ENCODE measurements around the gene DENND1B. TPM values are rescaled to one million over a fixed set of nuclear protein-coding genes. Genes with fewer than 3 reads are reported as not detected.

DENND1B gene
- total and polyA plus RNA-seq, 2 of the 13 experiments (the other 11 are each of a cell fraction or from before 2014, with no cell fraction given) = 2.6 to 5.7 TPM

DNA sequence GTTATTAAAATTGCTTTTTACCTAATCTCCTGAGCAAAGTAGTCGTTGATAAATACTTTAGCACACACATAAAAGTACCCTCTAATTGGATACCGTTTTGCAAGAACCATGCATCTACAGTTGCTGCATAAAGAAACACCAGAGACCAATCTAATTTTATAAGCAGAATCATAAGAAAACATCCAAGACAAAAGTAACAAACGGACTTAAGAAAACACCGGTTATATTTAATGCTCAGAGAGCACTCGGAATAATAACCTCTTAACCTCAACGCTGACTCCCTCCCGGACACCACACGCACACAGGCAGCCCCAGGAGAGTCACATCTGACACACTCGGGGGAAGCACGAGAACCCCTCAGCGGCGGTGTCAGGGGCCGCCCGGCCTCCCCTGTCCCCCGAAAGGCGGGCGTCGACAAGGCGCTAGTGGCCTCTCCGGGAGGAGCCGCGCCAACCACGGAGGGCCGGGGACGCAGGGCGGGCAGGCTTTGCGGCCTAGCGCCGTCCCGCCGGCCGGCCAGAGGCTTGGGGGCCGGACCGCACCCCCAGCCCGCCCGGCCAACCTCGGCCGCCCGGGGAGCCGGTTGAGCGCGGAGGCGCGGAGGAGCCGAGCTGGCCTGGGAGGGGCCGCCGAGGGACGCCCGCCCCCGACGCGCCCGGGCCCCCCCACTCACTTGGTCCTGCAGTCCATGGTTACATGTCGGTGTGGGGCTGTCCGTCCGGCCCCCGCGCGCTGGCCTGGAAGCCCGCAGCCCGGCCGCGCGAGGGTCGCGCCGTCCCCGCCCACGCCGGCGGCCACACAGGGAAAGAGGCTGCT is 606 bp downstream of the DENND1B start (continued):
- TF ChIP-seq GABPA (IDR thresholded peaks at IDR 0.05; ENCODE audit: low read depth, low read length) = no peak
- no peak for TF ChIP-seq GABPA (CRISPR knock-in tag; IDR thresholded peaks at IDR 0.05; ENCODE audit: low read depth)
- no peak for TF ChIP-seq SMAD1 (CRISPR knock-in tag; IDR thresholded peaks at IDR 0.05; ENCODE audit: borderline replicate concordance, low read depth)
- TF ChIP-seq, protein P1, sequence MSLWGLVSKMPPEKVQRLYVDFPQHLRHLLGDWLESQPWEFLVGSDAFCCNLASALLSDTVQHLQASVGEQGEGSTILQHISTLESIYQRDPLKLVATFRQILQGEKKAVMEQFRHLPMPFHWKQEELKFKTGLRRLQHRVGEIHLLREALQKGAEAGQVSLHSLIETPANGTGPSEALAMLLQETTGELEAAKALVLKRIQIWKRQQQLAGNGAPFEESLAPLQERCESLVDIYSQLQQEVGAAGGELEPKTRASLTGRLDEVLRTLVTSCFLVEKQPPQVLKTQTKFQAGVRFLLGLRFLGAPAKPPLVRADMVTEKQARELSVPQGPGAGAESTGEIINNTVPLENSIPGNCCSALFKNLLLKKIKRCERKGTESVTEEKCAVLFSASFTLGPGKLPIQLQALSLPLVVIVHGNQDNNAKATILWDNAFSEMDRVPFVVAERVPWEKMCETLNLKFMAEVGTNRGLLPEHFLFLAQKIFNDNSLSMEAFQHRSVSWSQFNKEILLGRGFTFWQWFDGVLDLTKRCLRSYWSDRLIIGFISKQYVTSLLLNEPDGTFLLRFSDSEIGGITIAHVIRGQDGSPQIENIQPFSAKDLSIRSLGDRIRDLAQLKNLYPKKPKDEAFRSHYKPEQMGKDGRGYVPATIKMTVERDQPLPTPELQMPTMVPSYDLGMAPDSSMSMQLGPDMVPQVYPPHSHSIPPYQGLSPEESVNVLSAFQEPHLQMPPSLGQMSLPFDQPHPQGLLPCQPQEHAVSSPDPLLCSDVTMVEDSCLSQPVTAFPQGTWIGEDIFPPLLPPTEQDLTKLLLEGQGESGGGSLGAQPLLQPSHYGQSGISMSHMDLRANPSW (CRISPR knock-in tag; IDR thresholded peaks at IDR 0.05; ENCODE audit: borderline replicate concordance) = no peak
- no peak for TF ChIP-seq ZNF768 (CRISPR knock-in tag; IDR thresholded peaks at IDR 0.05)
- TF ChIP-seq, protein P2, sequence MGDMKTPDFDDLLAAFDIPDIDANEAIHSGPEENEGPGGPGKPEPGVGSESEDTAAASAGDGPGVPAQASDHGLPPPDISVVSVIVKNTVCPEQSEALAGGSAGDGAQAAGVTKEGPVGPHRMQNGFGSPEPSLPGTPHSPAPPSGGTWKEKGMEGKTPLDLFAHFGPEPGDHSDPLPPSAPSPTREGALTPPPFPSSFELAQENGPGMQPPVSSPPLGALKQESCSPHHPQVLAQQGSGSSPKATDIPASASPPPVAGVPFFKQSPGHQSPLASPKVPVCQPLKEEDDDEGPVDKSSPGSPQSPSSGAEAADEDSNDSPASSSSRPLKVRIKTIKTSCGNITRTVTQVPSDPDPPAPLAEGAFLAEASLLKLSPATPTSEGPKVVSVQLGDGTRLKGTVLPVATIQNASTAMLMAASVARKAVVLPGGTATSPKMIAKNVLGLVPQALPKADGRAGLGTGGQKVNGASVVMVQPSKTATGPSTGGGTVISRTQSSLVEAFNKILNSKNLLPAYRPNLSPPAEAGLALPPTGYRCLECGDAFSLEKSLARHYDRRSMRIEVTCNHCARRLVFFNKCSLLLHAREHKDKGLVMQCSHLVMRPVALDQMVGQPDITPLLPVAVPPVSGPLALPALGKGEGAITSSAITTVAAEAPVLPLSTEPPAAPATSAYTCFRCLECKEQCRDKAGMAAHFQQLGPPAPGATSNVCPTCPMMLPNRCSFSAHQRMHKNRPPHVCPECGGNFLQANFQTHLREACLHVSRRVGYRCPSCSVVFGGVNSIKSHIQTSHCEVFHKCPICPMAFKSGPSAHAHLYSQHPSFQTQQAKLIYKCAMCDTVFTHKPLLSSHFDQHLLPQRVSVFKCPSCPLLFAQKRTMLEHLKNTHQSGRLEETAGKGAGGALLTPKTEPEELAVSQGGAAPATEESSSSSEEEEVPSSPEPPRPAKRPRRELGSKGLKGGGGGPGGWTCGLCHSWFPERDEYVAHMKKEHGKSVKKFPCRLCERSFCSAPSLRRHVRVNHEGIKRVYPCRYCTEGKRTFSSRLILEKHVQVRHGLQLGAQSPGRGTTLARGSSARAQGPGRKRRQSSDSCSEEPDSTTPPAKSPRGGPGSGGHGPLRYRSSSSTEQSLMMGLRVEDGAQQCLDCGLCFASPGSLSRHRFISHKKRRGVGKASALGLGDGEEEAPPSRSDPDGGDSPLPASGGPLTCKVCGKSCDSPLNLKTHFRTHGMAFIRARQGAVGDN (CRISPR knock-in tag; IDR thresholded peaks at IDR 0.05) = peak; percentile 44
- no peak for TF ChIP-seq ZNF883 (CRISPR knock-in tag; IDR thresholded peaks at IDR 0.05; ENCODE audit: not compliant biosample characterization)
- no peak for TF ChIP-seq ZNF496 (CRISPR knock-in tag; IDR thresholded peaks at IDR 0.05; ENCODE audit: insufficient replicate concordance)
- no peak for TF ChIP-seq PHB2 (IDR thresholded peaks at IDR 0.05; ENCODE audit: partially characterized antibody)
- no peak for TF ChIP-seq RFX5 (IDR thresholded peaks at IDR 0.05; ENCODE audit: low read depth, low read length)
- 0 out of 2 replicates have a peak, but pooled peaks have one; percentile 31 for TF ChIP-seq HOXA9 (CRISPR knock-in tag; IDR thresholded peaks at IDR 0.05; ENCODE audit: borderline replicate concordance)
- no peak for TF ChIP-seq ATF7 (IDR thresholded peaks at IDR 0.05)
- no peak for TF ChIP-seq ATF7 (CRISPR knock-in tag; IDR thresholded peaks at IDR 0.05)
- peak; percentile 62; the same call in 1 of the 2 replicates for TF ChIP-seq ZNF777 (CRISPR knock-in tag; IDR thresholded peaks at IDR 0.05)
- TF ChIP-seq POLR2AphosphoS2 (IDR thresholded peaks at IDR 0.05; ENCODE audit: low read depth, low read length) = no peak
- peak; percentile 65; the same call in 1 of the 2 replicates for TF ChIP-seq IRX3 (CRISPR knock-in tag; IDR thresholded peaks at IDR 0.05; ENCODE audit: borderline replicate concordance, low read depth)
- TF ChIP-seq JUN (CRISPR knock-in tag; IDR thresholded peaks at IDR 0.05) = no peak
- TF ChIP-seq KDM3A (CRISPR knock-in tag; IDR thresholded peaks at IDR 0.05; ENCODE audit: low read depth) = no peak
- 0 out of 2 replicates have a peak, but pooled peaks have one; percentile 10 for TF ChIP-seq DR1 (CRISPR knock-in tag; IDR thresholded peaks at IDR 0.05)
- TF ChIP-seq ZNF12 (CRISPR knock-in tag; IDR thresholded peaks at IDR 0.05) = no peak
- no peak for TF ChIP-seq YEATS2 (CRISPR knock-in tag; IDR thresholded peaks at IDR 0.05; ENCODE audit: borderline replicate concordance)
- TF ChIP-seq, protein P3, sequence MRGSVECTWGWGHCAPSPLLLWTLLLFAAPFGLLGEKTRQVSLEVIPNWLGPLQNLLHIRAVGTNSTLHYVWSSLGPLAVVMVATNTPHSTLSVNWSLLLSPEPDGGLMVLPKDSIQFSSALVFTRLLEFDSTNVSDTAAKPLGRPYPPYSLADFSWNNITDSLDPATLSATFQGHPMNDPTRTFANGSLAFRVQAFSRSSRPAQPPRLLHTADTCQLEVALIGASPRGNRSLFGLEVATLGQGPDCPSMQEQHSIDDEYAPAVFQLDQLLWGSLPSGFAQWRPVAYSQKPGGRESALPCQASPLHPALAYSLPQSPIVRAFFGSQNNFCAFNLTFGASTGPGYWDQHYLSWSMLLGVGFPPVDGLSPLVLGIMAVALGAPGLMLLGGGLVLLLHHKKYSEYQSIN (CRISPR knock-in tag; IDR thresholded peaks at IDR 0.05; ENCODE audit: borderline replicate concordance) = no peak
- TF ChIP-seq RORA (CRISPR knock-in tag; IDR thresholded peaks at IDR 0.05) = no peak
